Ovary (tissue), 3 donors: ENCODE results near the gene LHFPL6.

Source experiments
- CTCF ChIP-seq, 3 donors: fragments of 450-650 bp in 2 of 3; fragments of 200-600 bp in 1 of 3; IDR thresholded peaks; one replicate each; pipeline versions ENCODE4 v1.5.1 to v1.8.0; 2016 to 2022; ENCODE audit warnings: antibody characterized with exemption in 3 of 3, mild to moderate bottlenecking in 1 of 3
- EP300 ChIP-seq: sonication (generic); formaldehyde crosslinking; IDR thresholded peaks from one replicate; pipeline ENCODE4 v1.6.1; 2017; ENCODE audit warnings: antibody characterized with exemption
- POLR2A ChIP-seq: fragments of 450-650 bp; IDR thresholded peaks from one replicate; pipeline ENCODE4 v1.6.1; 2017; ENCODE audit warnings: antibody characterized with exemption, mild to moderate bottlenecking, moderate library complexity
- donor health status: DM: no; HTN: no; CAD: no.

GRCh38 chr13:39586958-39587605, 15.9 kb downstream of the LHFPL6 start:
- no peak for TF ChIP-seq CTCF (IDR thresholded peaks at IDR 0.05)
- TF ChIP-seq POLR2A, result no peak
- TF ChIP-seq EP300, result no peak
